HepG2 (cell line): ENCODE results near the gene HSPB6. TPM values are rescaled to one million over a fixed set of nuclear protein-coding genes. Genes with fewer than 3 reads are reported as not detected.

ENCODE experiments used
- ATAC-seq: fragments of 200-7000 bp; cut with Tn5 transposase; 3 replicates; pipeline ENCODE4 v1.9.1; 2020; ENCODE audit warnings: mild to moderate bottlenecking, moderate library complexity
- BruUV-seq: library from RNA; stranded (reverse); fragments of 400-500 nt; replicated peaks from 2 replicates; lab custom pipeline; 2021; lab: Mats Ljungman, UMichigan
- CTCF ChIA-PET: fragments of 300-600 bp; formaldehyde crosslinking; extraction: SDS; loops from one replicate; lab custom pipeline; 2021; ENCODE audit warnings: low total read pairs, inconsistent platforms, low intra/inter-chr PET ratio; lab: Yijun Ruan, JAX
- POLR2A ChIA-PET: fragments of 350-600 bp; sonication (Branson Sonifier 250); formaldehyde crosslinking; loops from one replicate; lab custom pipeline; 2020; ENCODE audit warnings: antibody characterized with exemption, inconsistent platforms; lab: Yijun Ruan, JAX
- DNase-seq: peaks from one replicate; pipeline ENCODE4 v3.0.0-alpha.2; 2015; ENCODE audit warnings: low spot score
- FAIRE-seq: peaks from 3 replicates; lab custom pipeline; 2011; peaks lifted over from hg19 to GRCh38; lab: Jason Lieb, UNC
- H2AFZ ChIP-seq: one replicate; pipeline ENCODE4 v1.6.1; 2011; ENCODE audit warnings: low read length, inconsistent platforms
- H3K27ac ChIP-seq: fragments of 300-600 bp; 3 replicates; pipeline ENCODE4 v1.8.0; 2011; ENCODE audit warnings: mixed run types, mild to moderate bottlenecking, mixed read lengths, low read length, inconsistent platforms; ENCODE audit not compliant: insufficient read depth; ENCODE audit errors: extremely low read length
- H3K27me3 ChIP-seq, 2 experiments: fragments of 200-600 bp in 1 of 2; 2 replicates in 1 of 2; 3 replicates in 1 of 2; pipeline versions ENCODE4 v1.6.0 to v1.8.0; 2011; ENCODE audit warnings: low read length in 2 of 2, mild to moderate bottlenecking in 2 of 2, moderate library complexity in 2 of 2, inconsistent platforms in 1 of 2; ENCODE audit not compliant: insufficient read depth in 2 of 2, control insufficient read depth in 1 of 2
- H3K36me3 ChIP-seq, 2 experiments: fragments of 200-600 bp in 1 of 2; replicated peaks in 1 of 2; 2 replicates in 1 of 2; 3 replicates in 1 of 2; pipeline versions ENCODE4 v1.5.1 to v1.8.0; 2011; ENCODE audit warnings: low read length in 2 of 2, inconsistent platforms in 1 of 2; ENCODE audit not compliant: insufficient read depth in 2 of 2, control insufficient read depth in 1 of 2
- H3K4me1 ChIP-seq: 2 replicates; pipeline ENCODE4 v1.5.1; 2012; ENCODE audit warnings: low read length, inconsistent platforms; ENCODE audit not compliant: insufficient read depth
- H3K4me2 ChIP-seq: 2 replicates; pipeline ENCODE4 v1.6.0; 2011; ENCODE audit warnings: low read depth, low read length, inconsistent platforms
- H3K4me3 ChIP-seq, 3 experiments: fragments of 200-600 bp in 1 of 3; sonication (generic), shearing (Covaris generic) in 1 of 3; replicated peaks in 1 of 3; 2 replicates each; pipeline ENCODE4 v1.5.1; 2011 to 2016; ENCODE audit warnings: low read length in 3 of 3, inconsistent platforms in 2 of 3, low read depth in 2 of 3, mild to moderate bottlenecking in 2 of 3, control low read depth in 1 of 3, mixed read lengths in 1 of 3; ENCODE audit not compliant: insufficient read depth in 1 of 3
- H3K79me2 ChIP-seq: one replicate; pipeline ENCODE4 v1.6.1; 2011; ENCODE audit warnings: low read length, inconsistent platforms; ENCODE audit not compliant: insufficient read depth
- H3K9ac ChIP-seq: 2 replicates; pipeline ENCODE4 v1.6.0; 2011; ENCODE audit warnings: mild to moderate bottlenecking, low read depth, low read length, inconsistent platforms; ENCODE audit not compliant: insufficient read depth
- H3K9me3 ChIP-seq: 2 replicates; pipeline ENCODE4 v1.5.1; 2012; ENCODE audit warnings: mild to moderate bottlenecking, low read length
- H4K20me1 ChIP-seq: 2 replicates; pipeline ENCODE4 v1.6.0; 2011; ENCODE audit warnings: inconsistent platforms, mild to moderate bottlenecking, low read length, moderate library complexity; ENCODE audit not compliant: insufficient read depth
- ARNTL ChIP-seq: sonication (generic); formaldehyde crosslinking; IDR thresholded peaks from 2 replicates; pipeline ENCODE4 v1.4.0; 2020; ENCODE audit warnings: mild to moderate bottlenecking, missing genetic modification reagents
- GABPB1 ChIP-seq: IDR thresholded peaks from 2 replicates; pipeline ENCODE4 v1.6.1; 2016; ENCODE audit warnings: mild to moderate bottlenecking, missing genetic modification reagents, moderate library complexity, missing compliant biosample characterization
- ZNF3 ChIP-seq: IDR thresholded peaks from 2 replicates; pipeline ENCODE4 v1.7.0; 2017; ENCODE audit warnings: inconsistent platforms
- ZNF431 ChIP-seq: sonication (generic); formaldehyde crosslinking; IDR thresholded peaks from 2 replicates; pipeline ENCODE4 v1.9.0; 2022; ENCODE audit warnings: missing genetic modification reagents, low read depth, mild to moderate bottlenecking, borderline replicate concordance
- ZNF552 ChIP-seq: sonication (generic); formaldehyde crosslinking; IDR thresholded peaks from 2 replicates; pipeline ENCODE4 v1.9.0; 2022; ENCODE audit warnings: missing genetic modification reagents, mild to moderate bottlenecking, borderline replicate concordance
- ZSCAN12 ChIP-seq: sonication (generic); formaldehyde crosslinking; IDR thresholded peaks from 2 replicates; pipeline ENCODE4 v1.9.0; 2021; ENCODE audit warnings: mild to moderate bottlenecking, missing genetic modification reagents
- WGBS: methylation state at CpG from one replicate; pipeline ENCODE4 v1.1.6; 2017; ENCODE audit warnings: low lambda C conversion rate; 5-methylcytosine and 5-hydroxymethylcytosine counted together
- in situ Hi-C: cut with HindIII; loops from 2 replicates; pipeline ENCODE4 v1.10.0; 2017; ENCODE audit warnings: low pct_unique_long_range_greater_than_20kb; ENCODE audit not compliant: extremely low pct_ligation_motif_present
- intact Hi-C: fragments of 100-400 bp; cut with micrococcal nuclease; formaldehyde crosslinking; loops from one replicate; pipeline ENCODE4 v1.10.0; 2022; ENCODE audit not compliant: unreplicated experiment
- polyA plus RNA-seq, 8 experiments: library from polyadenylated mRNA; depleted of rRNA in 3 of 8; stranded (reverse) in 7 of 8; unstranded in 1 of 8; fragments of >200 nt; fragmentation: Illumina TruSeq in 4 of 8; extraction: Trizol in 4 of 8; gene quantifications; 2 replicates each; pipeline versions ENCODE4 v1.2.1 to v1.2.3, GENCODE V29; 2011 to 2016; ENCODE audit warnings: low read depth in 4 of 8, missing spikeins in 1 of 8, mixed read lengths in 1 of 8; ENCODE audit not compliant: insufficient read depth in 1 of 8
- total RNA-seq, 5 experiments: library from RNA; depleted of rRNA; stranded (reverse); fragments of >200 nt; fragmentation: Illumina TruSeq; extraction: Trizol; gene quantifications; 2 replicates each; pipeline ENCODE4 v1.2.3, GENCODE V29; 2016; ENCODE audit warnings: low read depth in 1 of 5
- TF ChIP-seq, protein P1 (sequence below), 2 experiments: IDR thresholded peaks; 2 replicates each; pipeline ENCODE4 v1.6.1; 2011 to 2012; ENCODE audit warnings: low read length in 2 of 2, borderline replicate concordance in 1 of 2, low read depth in 1 of 2, mild to moderate bottlenecking in 1 of 2, moderate library complexity in 1 of 2

HSPB6 gene
- total and polyA plus RNA-seq, 2 of the 13 experiments (the other 11 are each of a cell fraction or from before 2014, with no cell fraction given): 0.18 TPM; not detected in 1

DNA sequence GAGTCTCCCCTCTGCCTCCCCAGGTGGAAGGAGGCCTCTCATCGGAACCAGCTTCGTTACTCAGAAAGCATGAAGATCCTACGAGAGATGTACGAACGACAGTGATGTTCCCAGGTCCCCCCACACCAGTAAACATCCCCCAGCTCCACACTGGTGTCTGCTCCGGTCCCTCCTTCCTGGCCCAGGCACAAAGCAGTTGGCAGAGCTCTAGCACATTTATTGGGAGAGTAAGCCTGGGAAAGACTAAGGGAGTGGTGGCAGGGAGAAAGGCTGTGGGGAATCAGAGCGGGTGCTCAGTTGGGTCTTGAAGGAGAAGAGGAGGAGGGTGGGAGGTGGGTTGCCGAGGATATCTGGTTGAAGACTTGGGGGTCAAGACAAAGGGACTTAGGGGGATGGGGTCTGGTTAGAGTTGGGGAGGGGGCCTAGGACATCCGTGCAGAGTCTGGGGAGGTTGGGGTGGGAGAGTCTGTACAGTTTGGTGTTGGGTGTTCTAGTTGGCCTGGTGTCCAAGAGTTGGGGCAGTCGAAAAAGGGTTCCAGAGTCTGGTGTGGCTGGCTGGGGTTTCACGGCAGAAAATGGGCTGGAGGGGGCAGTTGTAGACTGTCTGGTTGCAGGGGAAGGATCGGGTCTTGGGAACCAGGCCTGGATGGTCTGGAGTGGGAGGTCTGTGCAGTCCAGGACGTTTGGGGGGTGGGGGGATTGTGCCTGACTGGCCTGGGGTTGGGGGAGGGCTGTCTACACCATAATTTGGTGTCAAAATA is 2.3 kb downstream of the HSPB6 start (continued):
- TF ChIP-seq, protein P1, sequence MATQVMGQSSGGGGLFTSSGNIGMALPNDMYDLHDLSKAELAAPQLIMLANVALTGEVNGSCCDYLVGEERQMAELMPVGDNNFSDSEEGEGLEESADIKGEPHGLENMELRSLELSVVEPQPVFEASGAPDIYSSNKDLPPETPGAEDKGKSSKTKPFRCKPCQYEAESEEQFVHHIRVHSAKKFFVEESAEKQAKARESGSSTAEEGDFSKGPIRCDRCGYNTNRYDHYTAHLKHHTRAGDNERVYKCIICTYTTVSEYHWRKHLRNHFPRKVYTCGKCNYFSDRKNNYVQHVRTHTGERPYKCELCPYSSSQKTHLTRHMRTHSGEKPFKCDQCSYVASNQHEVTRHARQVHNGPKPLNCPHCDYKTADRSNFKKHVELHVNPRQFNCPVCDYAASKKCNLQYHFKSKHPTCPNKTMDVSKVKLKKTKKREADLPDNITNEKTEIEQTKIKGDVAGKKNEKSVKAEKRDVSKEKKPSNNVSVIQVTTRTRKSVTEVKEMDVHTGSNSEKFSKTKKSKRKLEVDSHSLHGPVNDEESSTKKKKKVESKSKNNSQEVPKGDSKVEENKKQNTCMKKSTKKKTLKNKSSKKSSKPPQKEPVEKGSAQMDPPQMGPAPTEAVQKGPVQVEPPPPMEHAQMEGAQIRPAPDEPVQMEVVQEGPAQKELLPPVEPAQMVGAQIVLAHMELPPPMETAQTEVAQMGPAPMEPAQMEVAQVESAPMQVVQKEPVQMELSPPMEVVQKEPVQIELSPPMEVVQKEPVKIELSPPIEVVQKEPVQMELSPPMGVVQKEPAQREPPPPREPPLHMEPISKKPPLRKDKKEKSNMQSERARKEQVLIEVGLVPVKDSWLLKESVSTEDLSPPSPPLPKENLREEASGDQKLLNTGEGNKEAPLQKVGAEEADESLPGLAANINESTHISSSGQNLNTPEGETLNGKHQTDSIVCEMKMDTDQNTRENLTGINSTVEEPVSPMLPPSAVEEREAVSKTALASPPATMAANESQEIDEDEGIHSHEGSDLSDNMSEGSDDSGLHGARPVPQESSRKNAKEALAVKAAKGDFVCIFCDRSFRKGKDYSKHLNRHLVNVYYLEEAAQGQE (IDR thresholded peaks at IDR 0.05; ENCODE audit: borderline replicate concordance in 1 of 2, low read depth in 1 of 2, low read length in 2 of 2): no peak
- TF ChIP-seq ZNF431 (CRISPR knock-in tag): no peak

DNA sequence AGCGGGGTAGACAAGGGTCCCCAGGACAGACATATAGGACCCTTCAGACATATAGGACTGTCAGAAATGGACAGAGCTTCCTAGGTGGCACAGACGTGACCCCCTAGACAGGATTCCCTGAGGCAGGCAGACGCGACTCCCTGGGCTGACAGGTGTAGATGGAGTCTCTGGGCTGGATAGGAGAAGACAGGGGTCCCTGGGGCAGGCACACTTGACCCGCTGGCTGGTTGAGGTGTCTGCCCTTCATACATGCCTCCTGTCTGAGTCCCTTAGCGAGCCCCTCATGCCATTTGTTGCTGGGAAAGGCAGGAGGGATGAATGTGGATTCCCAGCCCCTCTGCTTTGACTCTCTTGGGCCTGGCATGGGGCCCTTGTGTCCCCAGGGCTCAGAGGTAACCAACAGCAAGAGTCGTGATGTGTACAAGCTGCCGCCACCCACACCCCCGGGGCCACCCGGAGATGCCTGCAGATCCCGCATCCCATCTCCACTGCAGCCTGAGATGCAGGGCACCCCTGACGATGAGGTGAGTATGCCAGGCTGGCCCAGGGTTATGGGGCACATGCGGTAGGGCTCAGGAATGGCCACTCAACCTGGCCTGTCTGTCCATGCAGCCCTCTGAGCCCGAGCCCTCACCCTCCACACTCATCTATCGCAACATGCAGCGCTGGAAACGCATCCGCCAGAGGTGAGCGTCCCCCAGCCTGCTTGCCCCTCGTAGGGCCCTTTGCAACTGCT is 3.0 kb downstream of the HSPB6 start:
- peaks cover 3 to 20% of the 10 kb centered on the region in 2 experiments; a peak in 3 of 5 replicates for H3K36me3 ChIP-seq
- WGBS: 97% methylated on average over 7 of the region's 20 CpGs
- ChIA-PET CTCF (no interaction called here), POLR2A (no interaction called here)
- no peak overlapping the region for H3K9ac ChIP-seq
- DNase-seq (no peak), ATAC-seq (no peak), FAIRE-seq (no peak)
- H4K20me1 ChIP-seq: no peaks in the 10 kb centered on the region
- H3K27me3 ChIP-seq: no peaks in the 10 kb centered on the region; a peak in 1 of 5 replicates
- peaks cover 21% of the 10 kb centered on the region for H3K4me1 ChIP-seq
- peaks cover 8% of the 10 kb centered on the region for H3K79me2 ChIP-seq
- intact Hi-C loops: no loop called here
- H2AFZ ChIP-seq: no peak overlapping the region
- in situ Hi-C loops: no loop called here
- no peak overlapping the region for H3K4me2 ChIP-seq
- no TSS peak for BruUV-seq
- H3K9me3 ChIP-seq: no peaks in the 10 kb centered on the region
- TF ChIP-seq ZNF552 (CRISPR knock-in tag) (no peak), ZSCAN12 (CRISPR knock-in tag) (no peak), ARNTL (CRISPR knock-in tag) (no peak), ZNF3 (CRISPR knock-in tag) (no peak), GABPB1 (CRISPR knock-in tag) (no peak)
- H3K4me3 ChIP-seq: no peak overlapping the region
- H3K27ac ChIP-seq: no peak overlapping the region
